ENCODE measurements around the gene TPT1.
"Not testable (repeated sequence)": the region's sequence is repeated elsewhere in the genome, so short reads cannot be mapped to it uniquely, and the experiment has no call there.

GRCh38 chr13:45342668-45343067 lies 1.7 kb upstream of the TPT1 start:
- TF ChIP-seq CTCF (conservative IDR thresholded peaks at IDR 0.05; ENCODE audit: low read length); EZH2phosphoT487 (IDR thresholded peaks at IDR 0.05; ENCODE audit: borderline replicate concordance): not testable (repeated sequence)

Measured in Loucy (cell line).